ENCODE data around the gene PGAP6.
"Not testable (repeated sequence)": the region's sequence is repeated elsewhere in the genome, so short reads cannot be mapped to it uniquely, and the experiment has no call there.

PGAP6 gene

GRCh38 chr16:425082-425718 lies 43.4 kb upstream of the PGAP6 start, which contains the start of gene RAB11FIP3:
Gene RAB11FIP3, plus strand, starts transcription at chr16:425649. Its CDS starts 358 bp downstream, at chr16:426007.
- ChIA-PET CTCF (interaction anchor here (0.7 to 1.6 kb wide), 4 partner anchors 16 to 72 kb away, joined by 3 to 5 read pairs (median 4); no protein-coding TSS in a partner anchor), POLR2A (interaction anchor here (1.1 kb wide), 1 partner anchor 25 kb away, joined by 4 read pairs; no protein-coding TSS in a partner anchor)
- Histone ChIP-seq H3K27me3 (replicated peaks in 2 of 5; ENCODE audit: control insufficient read depth in 4 of 5, insufficient read depth in 5 of 5, low read length in 4 of 5) (peaks cover 0 to 14% (median 10%) of the 10 kb centered on the region in 5 experiments), H3K27ac (ENCODE audit: insufficient read depth in 1 of 2, low read depth in 1 of 2, low read length in 2 of 2, poor library complexity in 1 of 2, severe bottlenecking in 2 of 2) (peak within 1 kb of the TSS in 1 of 2 experiments; percentile 66), H3K36me3 (ENCODE audit: control insufficient read depth in 4 of 4, insufficient read depth in 4 of 4, low read length in 3 of 4) (peaks cover 0 to 4% (median 0%) of the 10 kb centered on the region in 4 experiments), H3K4me3 (ENCODE audit: control insufficient read depth in 1 of 7, extremely low read depth in 1 of 7, insufficient read depth in 4 of 7, low read depth in 2 of 7, low read length in 6 of 7) (peak within 1 kb of the TSS; percentile 44 to 81 (median 72)), H3K4me1 (ENCODE audit: control extremely low read depth in 1 of 4, control insufficient read depth in 4 of 4, insufficient read depth in 4 of 4, low read length in 3 of 4) (peaks cover 0 to 27% (median 23%) of the 10 kb centered on the region in 4 experiments), H3K9me3 (ENCODE audit: control extremely low read depth in 1 of 5, control insufficient read depth in 4 of 5, insufficient read depth in 2 of 5, low read depth in 1 of 5, low read length in 4 of 5) (no peaks in the 10 kb centered on the region)
- WGBS (ENCODE audit: insufficient coverage), result under 1% methylated on average over 66 of the region's 77 CpGs
- peak; percentile 83 to 91 (median 83) for DNase-seq

DNA sequence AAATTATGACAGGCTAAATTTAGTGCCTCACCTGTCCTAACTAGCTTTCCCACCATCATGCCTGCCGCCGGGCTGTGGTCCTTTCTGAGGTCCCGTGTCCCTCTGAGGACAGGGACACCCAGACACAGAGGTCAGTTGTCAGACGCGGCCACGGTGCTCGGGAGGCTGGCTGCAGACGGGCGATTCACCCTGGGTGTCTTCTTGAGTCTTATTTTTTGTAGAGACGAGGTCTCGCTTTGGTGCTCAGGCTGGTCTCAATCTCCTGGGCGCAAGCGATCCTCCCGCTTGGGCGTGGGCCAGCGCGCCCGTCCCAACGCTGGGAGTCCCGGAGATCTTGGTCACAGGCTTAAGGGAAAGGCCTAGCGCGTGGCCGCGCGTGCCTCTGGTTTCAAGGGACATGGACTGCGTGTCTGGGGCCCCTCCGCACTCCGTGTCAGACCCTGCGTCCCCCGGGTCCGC lies 42.9 kb upstream of the PGAP6 start:
- no peak for DNase-seq
- Histone ChIP-seq H3K4me3 (ENCODE audit: control insufficient read depth in 1 of 7, extremely low read depth in 1 of 7, insufficient read depth in 4 of 7, low read depth in 2 of 7, low read length in 6 of 7) (peak overlapping the region; percentile 44 to 81 (median 72)), H3K4me1 (ENCODE audit: control extremely low read depth in 1 of 4, control insufficient read depth in 4 of 4, insufficient read depth in 4 of 4, low read length in 3 of 4) (peaks cover 0 to 27% (median 23%) of the 10 kb centered on the region in 4 experiments), H3K27me3 (replicated peaks in 2 of 5; ENCODE audit: control insufficient read depth in 4 of 5, insufficient read depth in 5 of 5, low read length in 4 of 5) (peaks cover 0 to 14% (median 10%) of the 10 kb centered on the region in 5 experiments), H3K27ac (ENCODE audit: insufficient read depth in 1 of 2, low read depth in 1 of 2, low read length in 2 of 2, poor library complexity in 1 of 2, severe bottlenecking in 2 of 2) (peak overlapping the region in 1 of 2 experiments; percentile 66), H3K9me3 (ENCODE audit: control extremely low read depth in 1 of 5, control insufficient read depth in 4 of 5, insufficient read depth in 2 of 5, low read depth in 1 of 5, low read length in 4 of 5) (no peaks in the 10 kb centered on the region), H3K36me3 (ENCODE audit: control insufficient read depth in 4 of 4, insufficient read depth in 4 of 4, low read length in 3 of 4) (peaks cover 0 to 4% (median 0%) of the 10 kb centered on the region in 4 experiments)
- WGBS (ENCODE audit: insufficient coverage), result 12% methylated on average over 31 of the region's 31 CpGs
- CTCF ChIA-PET, result interaction anchor here (1.0 to 1.6 kb wide), 4 partner anchors 10 to 73 kb away, joined by 3 to 5 read pairs (median 4); no protein-coding TSS in a partner anchor
- POLR2A ChIA-PET, result interaction anchor here (1.1 kb wide), 1 partner anchor 24 kb away, joined by 4 read pairs; no protein-coding TSS in a partner anchor

DNA sequence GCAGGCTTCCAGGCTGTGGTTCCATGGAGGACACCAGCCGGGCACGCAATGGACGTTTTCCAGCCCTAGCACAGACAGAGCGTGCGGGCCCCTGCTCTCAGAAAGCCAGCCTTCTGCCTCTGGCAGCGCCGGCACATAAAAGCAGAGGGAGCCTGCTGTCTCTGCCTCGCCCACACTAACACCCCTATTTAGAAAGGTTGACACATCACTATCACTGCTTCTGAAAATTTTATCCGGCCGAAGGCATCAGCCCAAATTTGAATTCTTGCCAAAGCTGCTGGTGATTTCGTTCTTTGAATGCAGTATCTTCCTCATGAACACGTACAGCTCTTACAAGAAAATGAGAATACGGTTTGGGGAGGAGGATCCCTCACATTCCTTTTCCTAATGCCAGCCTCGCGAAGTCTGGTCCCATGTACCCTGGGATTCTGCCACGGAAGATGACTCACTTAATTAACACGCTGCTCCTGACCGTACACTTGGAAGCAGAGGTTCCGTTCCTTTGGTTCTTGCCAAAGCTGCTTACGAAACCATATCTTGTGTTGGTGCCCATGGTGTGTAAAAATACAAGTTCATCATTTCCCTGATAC lies 42.4 kb upstream of the PGAP6 start:
- H3K9me3 ChIP-seq (ENCODE audit: control extremely low read depth in 1 of 5, control insufficient read depth in 4 of 5, insufficient read depth in 2 of 5, low read depth in 1 of 5, low read length in 4 of 5), result no peaks in the 10 kb centered on the region

DNA sequence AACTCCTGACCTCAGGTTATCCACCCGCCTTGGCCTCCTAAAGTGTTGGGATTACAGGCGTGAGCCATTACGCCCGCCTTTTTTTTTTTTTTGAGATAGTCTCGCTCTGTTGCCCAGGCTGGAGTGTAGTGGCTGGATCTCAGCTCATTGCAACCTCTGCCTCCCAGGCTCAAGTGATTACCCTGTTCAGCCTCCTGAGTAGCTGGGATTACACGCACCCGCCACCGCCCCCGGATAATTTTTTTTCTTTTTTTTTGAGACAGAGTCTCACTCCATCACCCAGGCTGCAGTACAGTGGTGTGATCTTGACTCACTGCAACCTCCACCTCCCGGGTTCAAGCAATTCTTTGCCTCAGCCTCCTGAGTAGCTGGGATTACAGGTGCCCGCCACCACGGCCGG lies 40.4 kb upstream of the PGAP6 start:
- CTCF ChIA-PET, result interaction anchor here (1.1 to 1.6 kb wide), 2 partner anchors 29 to 73 kb away, joined by 3 to 4 read pairs; no protein-coding TSS in a partner anchor
- Histone ChIP-seq H3K27me3 (replicated peaks in 2 of 5; ENCODE audit: control insufficient read depth in 4 of 5, insufficient read depth in 5 of 5, low read length in 4 of 5) (peaks cover 0 to 14% (median 8%) of the 10 kb centered on the region in 5 experiments), H3K4me1 (ENCODE audit: control extremely low read depth in 1 of 4, control insufficient read depth in 4 of 4, insufficient read depth in 4 of 4, low read length in 3 of 4) (peaks cover 0 to 22% (median 20%) of the 10 kb centered on the region in 4 experiments)
- POLR2A ChIA-PET; H3K4me3 ChIP-seq (ENCODE audit: control insufficient read depth in 1 of 7, extremely low read depth in 1 of 7, insufficient read depth in 4 of 7, low read depth in 2 of 7, low read length in 6 of 7); H3K27ac ChIP-seq (ENCODE audit: insufficient read depth in 1 of 2, low read depth in 1 of 2, low read length in 2 of 2, poor library complexity in 1 of 2, severe bottlenecking in 2 of 2); DNase-seq; H3K9me3 ChIP-seq (ENCODE audit: control extremely low read depth in 1 of 5, control insufficient read depth in 4 of 5, insufficient read depth in 2 of 5, low read depth in 1 of 5, low read length in 4 of 5); H3K36me3 ChIP-seq (ENCODE audit: control insufficient read depth in 4 of 4, insufficient read depth in 4 of 4, low read length in 3 of 4): not testable (repeated sequence)
- 100% methylated on average over 5 of the region's 13 CpGs for WGBS (ENCODE audit: insufficient coverage)

More for the DNA sequence above, 42.4 kb upstream of the PGAP6 start:
- peak in 1 of 3 donors; percentile 15 for DNase-seq
- POLR2A ChIA-PET, result no interaction called here
- H3K27me3 ChIP-seq (replicated peaks in 2 of 5; ENCODE audit: control insufficient read depth in 4 of 5, insufficient read depth in 5 of 5, low read length in 4 of 5), result peaks cover 0 to 14% (median 10%) of the 10 kb centered on the region in 5 experiments
- 78% methylated on average over 19 of the region's 20 CpGs for WGBS (ENCODE audit: insufficient coverage)
- peaks cover 0 to 4% (median 0%) of the 10 kb centered on the region in 4 experiments for H3K36me3 ChIP-seq (ENCODE audit: control insufficient read depth in 4 of 4, insufficient read depth in 4 of 4, low read length in 3 of 4)
- H3K4me3 ChIP-seq (ENCODE audit: control insufficient read depth in 1 of 7, extremely low read depth in 1 of 7, insufficient read depth in 4 of 7, low read depth in 2 of 7, low read length in 6 of 7), result peak overlapping the region in 2 of 7 experiments; percentile 76 to 81
- peaks cover 0 to 27% (median 23%) of the 10 kb centered on the region in 4 experiments for H3K4me1 ChIP-seq (ENCODE audit: control extremely low read depth in 1 of 4, control insufficient read depth in 4 of 4, insufficient read depth in 4 of 4, low read length in 3 of 4)
- no peak overlapping the region for H3K27ac ChIP-seq (ENCODE audit: insufficient read depth in 1 of 2, low read depth in 1 of 2, low read length in 2 of 2, poor library complexity in 1 of 2, severe bottlenecking in 2 of 2)
- CTCF ChIA-PET, result interaction anchor here (0.6 to 1.4 kb wide), 4 partner anchors 9 to 71 kb away, joined by 3 to 5 read pairs (median 3); no protein-coding TSS in a partner anchor

DNA sequence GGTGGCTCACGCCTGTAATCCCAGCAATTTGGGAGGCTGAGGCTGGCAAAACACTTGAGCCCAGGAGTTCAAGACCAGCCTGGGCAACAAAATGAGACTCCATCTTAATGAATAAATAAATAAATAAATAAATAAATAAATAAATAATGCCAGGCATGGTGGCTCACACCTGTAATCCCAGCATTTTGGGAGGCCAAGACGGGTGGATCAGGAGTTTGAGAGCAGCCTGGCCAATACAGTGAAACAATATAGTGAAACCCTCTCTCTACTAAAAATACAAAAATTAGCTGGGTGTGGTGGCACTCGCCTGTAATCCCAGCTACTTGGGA lies 33.4 kb upstream of the PGAP6 start:
- CTCF ChIA-PET, result interaction anchor here (1.5 kb wide), 1 partner anchor 9 kb away, joined by 5 read pairs; no protein-coding TSS in a partner anchor
- WGBS (ENCODE audit: insufficient coverage), result no CpG with 5 or more reads among the region's 3 CpGs

DNA sequence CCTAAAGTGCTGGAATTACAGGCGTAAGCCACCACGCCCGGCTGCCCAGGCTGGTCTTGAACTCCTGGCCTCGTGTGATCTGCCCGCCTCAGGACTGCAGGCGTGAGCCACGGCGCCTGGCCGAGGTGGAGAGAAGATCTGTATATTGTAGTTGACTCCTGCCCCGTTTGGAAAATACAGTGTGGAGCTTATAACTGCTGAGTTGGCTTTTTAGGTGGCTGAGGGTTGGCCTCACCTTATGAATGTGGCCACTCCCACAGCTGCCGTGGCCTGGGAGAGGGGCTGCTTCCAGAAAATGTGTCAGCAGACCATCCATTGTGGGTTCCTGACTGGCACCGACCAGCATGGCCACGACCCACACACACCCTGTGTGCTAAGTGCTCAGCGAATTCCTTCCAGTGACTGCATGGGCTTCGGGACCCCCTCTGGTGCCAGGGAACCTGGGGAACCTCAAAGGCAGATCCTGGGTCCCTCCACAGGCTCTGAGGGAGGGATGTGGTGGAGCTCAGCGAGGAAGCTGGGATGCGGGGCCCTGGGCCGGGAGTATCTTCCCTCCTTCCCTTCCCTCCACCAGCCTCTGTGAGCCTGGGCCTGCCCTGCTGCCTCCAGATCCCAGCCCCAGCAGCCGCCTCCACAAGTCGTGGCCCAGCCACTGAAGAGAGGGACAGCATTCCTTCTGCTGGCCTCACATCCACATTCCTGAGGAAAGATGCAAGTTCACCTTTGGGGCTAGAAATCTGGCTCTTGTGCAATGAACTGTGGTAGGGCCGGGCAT lies 32.8 kb upstream of the PGAP6 start:
- POLR2A ChIA-PET, result no interaction called here
- Histone ChIP-seq H3K9me3 (ENCODE audit: control extremely low read depth in 1 of 5, control insufficient read depth in 4 of 5, insufficient read depth in 2 of 5, low read depth in 1 of 5, low read length in 4 of 5) (no peaks in the 10 kb centered on the region), H3K4me3 (ENCODE audit: control insufficient read depth in 1 of 7, extremely low read depth in 1 of 7, insufficient read depth in 4 of 7, low read depth in 2 of 7, low read length in 6 of 7) (no peak overlapping the region), H3K27ac (ENCODE audit: insufficient read depth in 1 of 2, low read depth in 1 of 2, low read length in 2 of 2, poor library complexity in 1 of 2, severe bottlenecking in 2 of 2) (no peak overlapping the region), H3K36me3 (ENCODE audit: control insufficient read depth in 4 of 4, insufficient read depth in 4 of 4, low read length in 3 of 4) (peaks cover 2 to 16% (median 9%) of the 10 kb centered on the region in 4 experiments), H3K4me1 (ENCODE audit: control extremely low read depth in 1 of 4, control insufficient read depth in 4 of 4, insufficient read depth in 4 of 4, low read length in 3 of 4) (no peaks in the 10 kb centered on the region), H3K27me3 (replicated peaks in 2 of 5; ENCODE audit: control insufficient read depth in 4 of 5, insufficient read depth in 5 of 5, low read length in 4 of 5) (no peaks in the 10 kb centered on the region)
- WGBS (ENCODE audit: insufficient coverage), result 82% methylated on average over 6 of the region's 21 CpGs
- DNase-seq, result no peak
- CTCF ChIA-PET, result interaction anchor here (1.5 kb wide), 1 partner anchor 9 kb away, joined by 5 read pairs; no protein-coding TSS in a partner anchor

More for the DNA sequence above, 33.4 kb upstream of the PGAP6 start:
- H3K4me3 ChIP-seq (ENCODE audit: control insufficient read depth in 1 of 7, extremely low read depth in 1 of 7, insufficient read depth in 4 of 7, low read depth in 2 of 7, low read length in 6 of 7); H3K9me3 ChIP-seq (ENCODE audit: control extremely low read depth in 1 of 5, control insufficient read depth in 4 of 5, insufficient read depth in 2 of 5, low read depth in 1 of 5, low read length in 4 of 5); H3K27ac ChIP-seq (ENCODE audit: insufficient read depth in 1 of 2, low read depth in 1 of 2, low read length in 2 of 2, poor library complexity in 1 of 2, severe bottlenecking in 2 of 2); DNase-seq; H3K4me1 ChIP-seq (ENCODE audit: control extremely low read depth in 1 of 4, control insufficient read depth in 4 of 4, insufficient read depth in 4 of 4, low read length in 3 of 4); POLR2A ChIA-PET; H3K27me3 ChIP-seq (replicated peaks in 2 of 5; ENCODE audit: control insufficient read depth in 4 of 5, insufficient read depth in 5 of 5, low read length in 4 of 5): not testable (repeated sequence)
- peaks cover 2 to 13% (median 9%) of the 10 kb centered on the region in 4 experiments for H3K36me3 ChIP-seq (ENCODE audit: control insufficient read depth in 4 of 4, insufficient read depth in 4 of 4, low read length in 3 of 4)
